NCI-H748 (cell line): ENCODE data around the gene CILP.
A peak's percentile ranks its signal among the peaks of the same experiment; 100 is the strongest.
"Not testable (repeated sequence)": the region's sequence is repeated elsewhere in the genome, so short reads cannot be mapped to it uniquely, and the experiment has no call there.

Experiments used
- DNase-seq: peaks from one replicate; lab custom pipeline; 2025; ENCODE audit not compliant: unreplicated experiment; lab: John Stamatoyannopoulos, UW

CILP gene

DNA sequence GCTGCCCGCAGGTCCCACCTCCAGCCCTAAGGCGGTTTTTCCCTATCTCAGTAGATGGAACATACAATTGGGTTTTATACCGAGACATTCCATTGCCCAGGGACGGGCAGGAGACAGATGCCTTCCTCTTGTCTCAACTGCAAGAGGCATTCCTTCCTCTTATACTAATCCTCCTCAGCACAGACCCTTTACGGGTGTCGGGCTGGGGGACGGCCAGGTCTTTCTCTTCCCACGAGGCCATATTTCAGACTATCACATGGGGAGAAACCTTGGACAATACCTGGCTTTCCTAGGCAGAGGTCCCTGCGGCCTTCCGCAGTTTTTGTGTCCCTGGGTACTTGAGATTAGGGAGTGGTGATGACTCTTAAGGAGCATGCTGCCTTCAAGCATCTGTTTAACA lies 15.6 kb upstream of the CILP start:
- DNase-seq, result not testable (repeated sequence)

DNA sequence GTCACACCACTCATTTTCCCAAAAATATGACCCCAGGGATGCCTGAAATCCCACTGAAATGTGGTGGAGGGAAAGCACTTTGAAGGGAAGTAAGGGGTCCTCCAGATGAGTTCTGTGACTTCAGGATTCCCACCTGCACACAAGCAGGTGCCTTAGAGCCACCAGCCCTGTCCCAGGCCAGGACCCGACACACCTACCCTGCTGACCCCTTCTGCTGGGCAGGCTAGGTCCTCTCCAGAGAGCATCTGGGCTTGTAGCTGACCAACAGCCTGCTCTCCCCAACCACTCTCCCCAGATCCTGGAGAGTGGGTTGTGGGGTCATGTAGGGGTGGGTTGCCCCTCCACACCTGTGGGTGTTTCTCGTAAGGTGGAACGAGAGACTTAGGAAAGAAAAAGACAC lies 14.9 kb upstream of the CILP start:
- DNase-seq, result no peak

DNA sequence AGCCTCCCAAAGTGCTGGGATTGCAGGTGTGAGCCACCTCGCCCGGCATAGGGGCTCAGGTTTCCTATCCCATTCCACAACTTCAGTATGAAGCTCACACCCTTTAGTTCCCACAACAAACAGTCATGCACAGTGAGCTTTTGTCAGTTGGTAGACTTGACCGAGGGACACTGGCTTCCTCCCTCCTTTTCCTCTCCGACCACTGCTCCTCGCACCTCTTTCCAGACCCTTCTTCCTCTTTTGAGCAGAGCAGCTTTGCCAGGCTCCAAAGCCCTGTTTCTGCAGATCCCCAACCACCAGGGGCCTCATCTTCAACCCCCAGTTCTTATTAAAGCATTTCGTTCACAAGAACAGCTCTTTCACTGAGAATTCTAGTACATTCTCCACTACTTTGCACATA lies 12.7 kb upstream of the CILP start:
- DNase-seq, result no peak

DNA sequence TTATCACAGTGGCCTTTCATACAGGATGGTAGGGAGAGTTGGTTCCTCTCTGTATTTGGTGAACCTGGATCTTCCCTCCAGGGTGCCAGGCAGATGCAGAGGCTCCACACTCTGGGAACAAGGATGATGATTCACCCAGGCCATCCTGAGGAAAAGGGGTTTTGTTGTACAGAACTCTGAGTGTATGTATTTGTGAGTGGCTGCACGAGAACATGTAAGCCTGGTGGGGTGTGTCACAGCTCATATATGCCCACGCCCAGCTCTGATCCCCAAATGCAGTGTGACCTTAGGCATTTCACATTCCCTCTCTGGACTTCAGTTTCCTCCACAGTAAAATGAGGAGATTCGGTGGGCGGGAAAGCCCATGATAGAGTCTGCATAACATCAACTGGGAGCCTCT lies 11.6 kb upstream of the CILP start:
- DNase-seq, result no peak

DNA sequence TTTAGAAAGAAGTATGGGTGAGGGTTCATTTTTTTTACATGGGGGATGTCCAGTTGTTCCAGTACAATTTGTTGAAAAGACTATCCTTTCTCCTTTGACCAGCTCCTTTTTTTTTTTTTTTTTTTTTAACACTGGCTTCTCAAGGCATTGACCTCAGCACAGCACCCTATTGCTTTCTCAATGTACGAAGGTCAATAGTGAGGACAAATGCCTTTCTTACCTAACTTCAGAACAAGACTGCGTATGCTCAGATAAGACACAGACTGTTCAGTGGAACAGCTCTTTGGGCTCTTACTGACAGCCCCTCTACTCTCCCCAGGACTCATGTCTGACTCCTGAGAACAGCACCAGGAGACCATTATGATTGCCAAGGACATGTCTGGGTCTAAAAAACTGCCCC lies 10.4 kb upstream of the CILP start:
- DNase-seq, result no peak

DNA sequence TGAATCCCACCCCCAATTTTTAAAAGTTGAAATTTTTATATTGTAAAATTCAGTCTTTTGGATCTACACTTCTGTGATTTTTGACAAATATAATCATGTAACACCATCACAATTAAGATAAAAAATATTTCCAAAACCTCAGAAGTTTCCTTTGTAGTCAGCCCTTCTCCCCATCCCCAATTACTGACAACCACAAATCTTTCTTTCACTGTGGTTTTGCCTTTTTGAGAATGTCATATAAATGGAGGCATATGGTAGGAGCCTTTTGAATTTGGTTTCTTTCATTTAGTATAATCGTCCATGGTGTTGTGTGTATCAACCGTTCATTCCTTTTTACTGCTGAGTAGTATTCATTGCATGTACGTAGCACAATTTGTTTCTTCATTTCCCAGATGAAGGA lies 7.9 kb upstream of the CILP start:
- DNase-seq, result no peak

DNA sequence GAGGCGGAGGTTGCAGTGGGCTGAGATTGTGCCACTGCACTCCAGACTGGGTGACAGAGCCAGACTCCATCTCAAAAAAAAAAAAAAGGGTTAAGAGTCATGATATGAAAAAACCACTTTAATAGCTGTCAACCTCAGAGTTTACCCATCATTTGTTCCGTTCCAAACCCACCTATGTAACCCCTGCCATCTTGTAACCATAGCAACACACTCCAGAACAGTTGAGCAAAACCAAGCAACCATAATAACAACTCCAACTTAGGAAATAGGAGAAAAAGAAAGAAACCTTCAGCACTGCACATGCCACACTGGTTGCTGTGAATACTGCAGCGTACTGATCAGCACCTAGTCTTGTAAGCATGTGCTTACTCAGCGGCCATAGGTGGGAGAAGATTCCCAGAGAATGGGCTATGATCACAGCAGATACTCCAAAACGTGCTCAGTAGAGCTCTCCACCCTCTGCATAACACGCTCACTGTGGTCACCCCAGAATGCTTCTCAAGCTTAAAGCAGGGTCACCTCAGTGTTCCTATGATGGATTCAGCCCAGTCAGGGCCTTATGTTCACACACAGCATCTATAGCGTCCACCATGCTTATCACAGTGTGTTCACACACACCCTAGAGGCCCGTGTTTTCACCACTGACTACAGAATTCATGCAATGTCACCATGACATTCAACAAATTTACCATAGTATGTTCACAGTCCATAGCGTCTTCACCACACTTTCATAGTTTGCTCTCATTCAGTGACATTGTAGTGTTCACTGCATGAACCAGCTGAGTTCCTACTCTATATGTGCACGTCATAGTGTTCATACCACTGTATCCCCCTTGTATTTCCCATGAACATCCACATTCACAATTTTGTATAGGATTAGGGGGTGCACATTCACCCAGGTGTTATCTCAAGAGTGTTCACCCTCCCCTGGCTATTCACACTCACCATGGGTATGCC lies 6.5 kb upstream of the CILP start:
- DNase-seq, result no peak

DNA sequence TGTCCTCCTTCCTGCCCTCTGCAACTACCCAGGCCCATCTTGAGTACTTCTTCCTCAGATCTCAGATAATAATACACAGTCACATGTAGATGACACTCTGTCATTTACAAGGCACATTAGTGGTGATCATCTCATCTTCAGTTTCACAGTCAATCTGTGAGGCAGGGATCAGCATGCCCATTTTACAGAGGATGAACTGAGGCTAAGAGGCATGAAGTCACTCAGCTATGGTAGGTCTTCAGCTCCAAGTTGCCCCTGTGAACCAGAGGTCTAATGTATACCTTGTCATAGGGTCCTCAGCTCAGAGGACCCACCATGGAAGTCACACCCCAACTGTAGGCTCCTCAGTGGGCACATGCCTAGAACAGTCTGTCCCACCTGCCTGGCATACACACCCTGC lies 4.2 kb upstream of the CILP start:
- no peak for DNase-seq

DNA sequence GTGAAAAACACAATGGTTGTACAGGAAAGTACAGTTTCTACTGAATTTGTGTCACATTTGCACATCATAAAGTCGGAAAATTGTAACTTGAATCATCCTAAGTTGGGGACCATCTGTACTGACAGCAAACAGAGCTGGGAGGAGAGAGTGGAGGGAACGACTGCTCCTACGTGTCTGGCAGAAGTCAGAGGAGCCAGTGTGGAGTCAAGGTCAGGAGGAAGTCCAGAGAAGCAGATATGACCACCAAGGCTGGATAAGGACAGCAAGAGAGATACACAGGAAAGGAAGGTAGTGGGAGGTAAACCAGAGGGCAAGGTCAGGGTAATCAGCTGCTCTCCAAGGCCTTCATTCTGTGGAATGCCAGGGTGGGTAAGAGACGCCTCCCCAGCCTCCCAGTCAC lies 2.7 kb upstream of the CILP start:
- no peak for DNase-seq

DNA sequence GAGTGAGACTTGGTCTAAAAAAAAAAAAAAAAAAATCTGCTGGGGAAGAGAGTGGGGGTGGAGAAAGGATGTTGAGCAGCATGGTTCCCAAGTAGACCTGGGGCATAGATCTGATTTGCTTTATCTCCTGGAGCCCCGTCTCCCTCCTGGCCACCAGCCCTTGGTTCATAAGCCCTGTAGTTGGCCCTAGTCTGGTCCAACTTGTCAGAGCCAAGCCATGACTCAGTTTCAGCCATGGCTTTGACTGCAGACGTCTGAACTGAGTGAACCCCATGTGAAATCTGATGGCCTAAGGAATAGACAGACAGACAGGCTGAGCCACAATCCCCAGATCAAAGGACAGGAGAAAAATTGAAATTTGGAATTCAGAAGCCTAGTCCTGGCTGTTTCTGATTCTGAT lies 2.0 kb upstream of the CILP start:
- no peak for DNase-seq

DNA sequence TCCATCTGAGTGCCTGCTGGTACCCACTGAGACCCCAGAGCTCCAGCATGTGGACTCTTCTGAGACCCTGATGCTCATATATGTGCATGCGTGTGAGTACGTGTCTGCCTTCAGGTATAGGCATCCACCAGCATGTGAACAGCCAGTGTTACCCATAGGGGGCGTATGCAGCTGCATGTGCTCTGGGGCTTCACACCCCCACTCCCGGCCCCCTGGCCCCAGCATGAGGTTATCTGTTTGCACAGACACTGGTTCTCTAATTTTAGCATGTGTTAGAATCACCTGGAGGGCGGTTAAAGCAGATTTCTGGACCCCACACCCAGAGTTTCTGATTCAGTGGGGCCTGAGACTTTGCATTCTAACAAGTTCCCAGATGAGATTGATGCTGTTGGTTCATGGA lies 824 bp upstream of the CILP start:
- peak; percentile 33 for DNase-seq

DNA sequence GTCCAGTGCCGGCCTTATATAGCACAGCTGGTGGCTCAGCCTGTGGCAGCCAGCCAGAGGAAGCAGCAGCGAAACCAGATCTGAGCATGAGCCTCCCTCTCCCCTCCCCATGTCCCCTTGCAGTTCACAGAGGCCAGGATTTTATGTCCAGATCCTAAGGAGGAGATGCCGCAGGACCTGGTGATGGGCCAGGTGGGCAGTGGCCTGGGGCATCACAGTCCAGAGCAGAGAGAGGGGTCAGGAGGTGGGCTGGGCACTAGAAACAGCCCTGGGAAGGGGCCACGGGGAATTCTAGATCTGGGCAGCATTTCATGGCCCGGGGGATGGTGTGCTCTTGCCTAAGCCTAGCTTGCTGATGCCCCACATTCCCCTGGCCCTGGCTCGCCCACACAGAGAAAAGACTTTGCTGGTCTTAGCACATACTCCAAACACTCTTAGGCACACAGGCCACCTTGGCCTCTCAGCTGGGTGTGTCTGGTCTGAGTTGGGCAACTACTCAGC lies 259 bp upstream of the CILP start:
- DNase-seq, result no peak

DNA sequence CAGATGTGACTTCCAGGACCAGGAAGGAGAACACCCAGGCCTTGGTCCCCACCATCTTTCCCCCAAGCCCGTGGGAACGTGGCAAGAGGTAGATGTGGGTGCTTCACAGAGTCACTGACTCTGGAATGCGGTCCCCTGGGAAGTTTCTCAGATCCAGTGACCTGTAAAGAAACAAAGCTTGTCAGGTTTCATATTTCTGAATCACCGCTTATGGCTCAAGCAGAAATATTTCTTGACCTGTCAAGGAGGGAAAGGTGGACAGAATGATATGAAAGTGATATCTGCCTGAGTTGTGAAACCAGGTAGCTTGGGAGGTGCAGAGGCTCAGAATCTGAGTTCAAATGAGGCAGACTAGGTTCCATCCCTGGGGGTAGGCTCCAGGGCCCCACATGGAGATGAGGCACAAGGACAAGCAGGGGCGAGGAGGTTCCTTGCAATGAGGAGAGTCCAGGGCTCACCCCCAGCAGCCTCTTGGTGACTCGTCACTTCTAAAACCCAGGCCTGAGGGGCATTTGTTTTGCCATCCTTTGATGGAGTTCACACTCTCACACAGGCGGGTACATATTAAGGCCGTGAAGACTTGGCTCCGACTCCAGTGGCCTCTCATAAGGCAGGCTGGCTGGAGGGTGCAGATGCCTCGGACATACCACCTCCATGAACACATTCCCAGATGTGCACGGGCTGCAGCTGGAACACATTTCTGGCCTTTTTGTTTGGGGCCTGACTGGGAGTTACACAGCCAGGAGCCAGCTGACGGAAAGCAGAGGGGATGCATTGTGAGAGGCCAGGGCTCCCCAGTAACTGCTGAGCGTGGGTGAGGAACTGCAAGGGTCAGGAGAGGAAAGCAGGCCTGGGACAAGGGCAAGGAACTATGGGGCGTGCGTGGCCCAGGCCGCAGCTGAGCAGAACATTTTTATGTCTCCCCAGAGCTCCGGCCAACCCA lies 1.3 kb downstream of the CILP start:
- DNase-seq, result no peak

DNA sequence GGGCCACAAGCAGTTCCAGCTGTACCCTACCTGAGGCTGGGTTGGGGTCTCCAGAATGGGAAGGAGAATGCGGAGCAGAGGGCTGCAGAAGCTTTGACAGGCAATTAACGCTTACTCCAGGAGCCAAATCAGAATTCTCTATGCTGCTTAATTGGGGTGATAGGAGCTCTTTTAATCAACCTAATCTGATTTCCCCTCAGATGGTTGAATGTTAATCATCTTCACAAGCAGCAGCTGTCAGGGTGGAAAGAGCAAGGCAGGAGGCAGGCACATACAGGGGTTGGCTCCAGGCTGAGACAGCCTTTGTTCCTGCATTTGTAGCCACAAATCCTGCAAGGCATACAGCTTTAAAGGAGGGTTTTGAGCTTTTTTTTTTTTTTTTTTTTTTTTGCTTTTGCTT lies 2.6 kb downstream of the CILP start:
- no peak for DNase-seq

DNA sequence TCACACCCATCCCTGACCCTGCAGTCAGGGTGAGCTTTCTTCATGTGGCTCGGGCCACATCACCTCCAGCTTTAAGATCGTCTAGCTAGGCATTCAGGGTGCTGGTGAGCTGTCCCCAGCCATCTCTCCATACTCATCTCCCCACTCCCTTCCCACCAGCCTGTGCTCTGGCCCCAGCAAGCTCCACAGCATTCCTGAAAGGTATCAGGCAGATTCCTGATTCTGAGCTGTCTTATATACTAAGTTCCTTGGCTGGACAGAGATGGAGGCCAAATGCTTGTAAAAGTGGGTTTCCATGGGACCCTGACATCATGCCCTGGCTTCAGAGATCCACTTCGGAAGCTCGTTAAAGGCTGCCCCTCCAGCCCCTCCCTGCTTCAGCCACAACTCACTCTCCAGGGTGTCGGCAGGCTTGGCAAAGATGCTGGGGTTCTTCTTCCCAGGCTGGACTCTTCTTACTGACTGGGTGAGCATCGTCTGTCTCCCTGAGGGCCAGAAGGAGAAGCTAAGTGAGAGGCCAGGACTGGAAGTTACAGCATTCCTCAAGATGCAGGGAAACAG lies 3.9 kb downstream of the CILP start:
- DNase-seq, result no peak

DNA sequence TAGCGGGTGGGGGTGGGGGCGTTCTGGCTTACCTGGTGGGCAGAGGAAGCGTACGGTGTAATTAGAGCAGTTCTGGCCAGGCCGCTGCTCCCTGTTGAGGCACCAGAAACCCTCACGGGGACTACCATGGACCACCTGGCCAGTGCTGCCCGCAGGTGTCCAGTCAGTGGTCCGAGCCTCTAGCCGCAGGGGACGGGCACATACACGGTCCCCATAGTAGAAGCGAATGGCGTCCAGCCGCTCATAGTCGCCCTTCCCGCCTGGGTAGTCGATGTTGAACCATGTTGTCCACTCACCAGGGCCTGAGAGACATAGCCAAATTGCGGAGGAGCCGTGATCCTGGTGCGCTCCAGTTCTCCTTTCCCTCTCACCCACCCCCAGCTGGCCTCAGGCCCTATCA lies 4.5 kb downstream of the CILP start:
- no peak for DNase-seq

DNA sequence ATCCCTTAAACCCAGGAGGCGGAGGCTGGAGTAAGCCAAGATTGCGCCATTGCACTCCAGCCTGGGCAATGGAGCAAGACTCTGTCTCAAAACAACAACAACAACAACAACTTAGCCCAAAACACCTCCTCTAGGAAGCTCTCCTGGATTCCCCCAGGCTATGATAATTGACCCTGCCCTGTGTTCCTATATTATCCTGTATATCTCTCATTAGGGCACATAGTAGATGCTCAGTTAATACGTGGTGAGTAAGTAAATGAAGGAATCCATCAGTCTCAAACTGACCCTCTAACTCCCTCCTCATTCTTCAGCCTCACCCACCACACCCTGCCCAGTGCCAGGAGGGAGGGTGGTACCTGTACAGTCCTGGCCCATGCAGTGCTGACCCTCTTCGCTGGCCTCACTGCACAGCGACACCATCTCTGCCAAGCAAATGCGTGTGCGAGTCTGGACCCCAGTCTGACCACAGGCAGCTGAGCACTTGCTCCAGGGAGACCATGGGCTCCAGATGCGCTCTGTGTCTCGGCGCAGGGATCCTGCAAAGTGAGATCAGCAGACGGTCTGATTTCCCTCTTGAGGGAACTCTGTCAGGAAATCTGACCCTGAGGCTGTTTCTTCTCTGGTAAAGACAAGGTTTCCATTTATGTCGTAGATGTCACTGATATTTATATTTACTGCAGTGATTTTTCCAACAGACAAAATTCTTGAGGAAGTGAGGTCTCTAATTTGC lies 6.2 kb downstream of the CILP start:
- no peak for DNase-seq

DNA sequence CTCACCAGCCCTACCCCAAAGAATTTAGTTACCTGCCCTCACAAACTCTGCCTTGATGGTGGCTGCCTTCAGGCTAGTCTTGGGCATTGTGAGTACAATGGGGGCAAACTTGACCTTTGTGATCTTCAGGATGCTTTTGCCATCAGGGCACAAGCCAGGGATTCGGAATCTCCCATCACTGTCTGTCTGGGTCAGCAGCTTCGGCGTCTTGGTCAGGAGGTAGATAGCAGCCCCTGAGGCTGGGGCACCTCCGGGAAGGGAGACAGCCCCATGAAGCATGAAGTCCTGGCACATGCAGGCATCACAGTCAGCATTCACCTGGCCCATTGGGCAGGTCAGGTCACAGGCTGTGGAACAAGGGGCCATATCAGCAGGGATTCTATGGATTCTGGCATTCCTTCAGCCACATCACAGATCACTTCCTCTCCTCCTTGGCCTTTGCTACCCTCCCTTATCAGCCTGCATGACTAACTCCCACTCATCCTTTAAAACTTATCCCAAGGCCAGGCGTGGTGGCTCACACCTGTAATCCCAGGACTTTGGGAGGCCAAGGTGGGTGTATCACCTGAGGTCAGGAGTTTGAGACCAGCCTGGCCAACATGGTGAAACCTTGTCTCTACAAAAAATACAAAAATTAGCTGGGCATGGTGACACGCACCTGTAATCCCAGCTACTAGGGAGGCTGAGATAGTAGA lies 6.9 kb downstream of the CILP start:
- no peak for DNase-seq

DNA sequence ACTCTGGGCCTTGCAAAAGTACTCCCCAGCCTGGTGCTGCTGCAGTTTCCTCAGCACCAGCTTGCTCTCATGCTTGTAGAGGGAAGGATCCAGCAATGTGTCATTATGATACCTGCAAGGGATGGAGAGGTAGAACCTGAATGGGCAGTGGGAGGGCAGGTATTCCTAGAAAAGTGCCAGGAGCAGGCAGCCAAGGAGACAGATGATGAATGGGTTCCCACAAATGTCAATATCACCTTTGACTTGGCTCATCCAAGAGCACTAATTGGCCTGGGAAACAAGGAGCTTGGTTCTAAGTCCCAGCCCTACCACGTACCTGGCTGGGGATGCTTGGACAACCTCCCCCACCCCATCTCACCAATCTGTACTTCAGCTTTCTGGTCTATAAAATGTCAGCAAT lies 9.4 kb downstream of the CILP start:
- no peak for DNase-seq

DNA sequence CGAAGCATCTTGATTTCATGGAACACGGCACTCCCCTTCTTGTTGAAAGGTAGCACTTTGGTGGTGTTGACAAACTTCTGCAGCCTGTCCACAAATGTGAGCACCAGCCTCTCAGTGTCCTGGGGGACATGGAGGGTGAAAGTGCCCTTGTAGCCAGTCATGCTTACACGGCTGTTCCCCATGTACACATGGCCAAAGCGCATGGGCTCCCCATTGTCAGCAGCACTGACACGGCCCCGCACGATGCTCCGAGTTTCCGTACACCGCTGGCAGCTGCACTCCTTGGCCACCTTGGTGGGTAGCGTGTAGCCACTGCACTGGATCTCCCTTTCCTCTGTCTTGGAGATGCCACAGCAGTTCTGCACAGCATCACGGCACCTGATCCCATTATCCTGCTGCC lies 12.7 kb downstream of the CILP start:
- DNase-seq, result no peak
